ENCODE results near the gene RRAGD.

Gene RRAGD

DNA sequence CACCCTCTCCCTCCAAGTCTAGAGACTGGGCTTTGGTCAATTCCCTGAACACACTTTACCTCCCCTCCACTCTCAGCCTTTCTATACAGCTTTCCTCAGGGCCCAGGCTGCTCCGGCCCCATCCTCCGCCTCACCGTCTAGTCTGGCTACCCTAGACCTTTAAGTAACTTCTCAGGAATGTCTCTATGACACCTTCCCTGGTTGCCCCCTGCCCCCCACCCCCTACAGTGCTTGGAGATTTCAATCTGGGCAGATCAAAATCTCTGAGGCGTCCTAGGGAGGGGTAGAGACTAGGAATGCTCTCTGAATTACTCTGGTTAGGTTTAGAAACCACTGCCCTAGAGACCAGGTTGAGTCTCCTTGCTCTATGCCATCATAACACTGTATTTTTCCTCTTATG is 65.6 kb downstream of the RRAGD start:
- DNase-seq (ENCODE audit: low read depth, low spot score): peak; percentile 57

DNA sequence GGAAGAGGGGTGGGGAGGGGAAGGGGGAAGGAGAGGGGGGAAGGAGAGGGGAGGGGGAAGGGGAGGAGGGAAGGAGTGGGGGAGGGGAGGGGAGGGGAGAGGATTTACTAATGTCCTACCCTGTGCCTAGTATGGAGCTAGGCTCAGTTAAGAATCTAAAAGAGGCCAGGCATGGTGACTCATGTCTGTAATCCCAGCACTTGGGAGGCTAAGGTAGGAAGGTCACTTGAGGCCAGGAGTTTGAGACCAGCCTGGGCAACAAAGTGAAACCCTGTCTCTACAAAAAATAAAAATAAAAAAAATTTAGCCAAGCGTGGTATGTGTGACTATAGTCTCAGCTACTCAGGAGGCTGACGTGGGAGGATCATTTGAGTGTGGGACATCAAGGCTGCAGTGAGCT is 72.5 kb downstream of the RRAGD start:
- DNase-seq (ENCODE audit: low read depth, low spot score): no peak

DNA sequence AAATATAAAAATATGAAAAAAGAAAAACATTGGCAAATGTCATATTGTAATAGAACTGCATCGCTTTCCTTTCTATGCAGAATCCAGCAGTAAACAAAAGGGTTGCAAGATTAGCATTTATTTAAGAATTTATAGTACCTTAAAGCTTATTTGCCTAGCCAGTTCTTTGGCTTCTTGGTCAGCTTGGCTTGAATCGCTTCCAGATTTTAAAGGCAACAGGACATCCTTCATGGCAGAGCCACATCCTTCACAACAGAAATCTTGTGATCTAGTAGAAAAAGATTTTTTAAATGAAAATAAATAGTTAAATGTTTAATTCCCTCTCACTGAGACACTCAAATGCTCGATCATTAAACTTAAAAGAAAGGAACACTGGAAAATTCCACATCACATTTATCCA is 76.9 kb downstream of the RRAGD start:
- no peak for DNase-seq (ENCODE audit: low read depth, low spot score)

DNA sequence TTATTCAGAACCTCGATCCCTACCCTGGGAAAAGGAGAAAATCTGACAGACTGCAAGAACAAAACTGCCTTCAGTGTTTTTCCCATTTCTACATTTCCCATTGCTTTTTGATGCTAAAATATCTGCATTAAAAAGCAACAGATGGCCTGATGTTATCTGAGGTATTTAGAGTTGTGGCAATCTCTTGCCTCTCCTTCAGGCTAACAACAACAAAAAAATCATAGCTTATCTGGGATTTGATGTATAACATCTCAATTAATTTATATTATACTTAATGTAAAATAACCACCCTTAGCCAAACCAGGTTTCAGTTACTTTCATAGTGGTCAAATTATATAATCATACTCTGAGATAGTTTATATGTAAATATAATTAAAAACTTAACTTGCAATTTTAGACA is 81.2 kb downstream of the RRAGD start:
- DNase-seq (ENCODE audit: low read depth, low spot score): no peak

DNA sequence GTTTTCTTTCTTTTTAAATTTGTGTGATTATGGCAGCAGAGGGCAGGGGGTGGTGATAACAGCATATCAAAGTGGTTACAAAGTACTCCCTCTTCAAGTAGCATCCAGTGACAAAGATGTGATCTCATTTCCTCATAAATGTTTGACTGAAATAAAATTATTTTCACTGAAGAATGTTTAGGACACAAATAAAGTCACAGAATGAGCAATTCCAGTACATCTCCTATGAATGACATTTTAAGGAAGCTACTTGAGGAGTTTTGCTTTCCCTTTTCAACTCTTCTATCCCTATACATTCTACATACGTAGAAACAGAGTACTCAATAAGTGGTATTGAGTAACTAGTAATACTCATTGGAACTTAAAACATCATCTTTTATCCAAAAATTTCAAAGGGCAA is 83.1 kb downstream of the RRAGD start:
- no peak for DNase-seq (ENCODE audit: low read depth, low spot score)

DNA sequence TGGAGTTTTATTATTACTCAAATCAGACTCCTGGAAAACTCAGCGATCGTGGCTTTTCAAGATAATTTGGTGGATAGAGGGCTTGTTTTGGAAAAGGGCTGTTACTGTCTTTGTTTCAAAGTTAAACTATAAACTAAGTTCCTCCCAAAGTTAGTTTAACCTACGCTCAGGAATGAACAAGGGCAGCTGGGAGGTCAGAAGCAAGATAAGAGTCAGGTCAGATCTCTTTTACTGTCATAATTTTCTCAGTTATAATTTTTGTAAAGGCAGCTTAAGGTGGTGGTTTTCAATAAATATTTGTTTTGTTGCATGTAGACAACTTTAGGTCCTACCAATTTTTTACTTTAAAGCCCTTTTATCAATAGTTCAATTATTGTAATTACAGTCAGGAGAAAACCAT is 87.8 kb downstream of the RRAGD start:
- DNase-seq (ENCODE audit: low read depth, low spot score): no peak

DNA sequence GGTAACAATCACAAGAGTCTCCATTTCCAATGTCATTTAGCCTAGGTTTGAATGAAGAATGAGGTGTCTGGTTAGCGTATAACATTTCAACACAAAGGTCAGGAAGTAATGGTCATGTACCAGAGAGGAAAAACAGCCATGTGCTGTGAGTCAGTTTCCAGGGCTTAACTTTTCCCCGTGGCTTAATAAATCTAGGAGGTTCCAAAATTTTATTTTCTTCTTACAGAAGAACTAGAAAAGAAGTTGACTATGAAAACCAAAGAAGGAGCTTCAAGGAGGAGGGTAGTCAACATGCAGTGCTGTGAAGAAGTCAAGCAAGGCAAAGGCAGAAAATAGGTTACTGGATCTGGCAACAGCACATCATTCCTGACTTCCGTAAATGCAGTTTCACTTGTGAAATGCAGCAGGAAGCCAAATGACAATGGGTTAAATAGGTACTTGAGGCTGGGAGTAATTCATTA is 88.5 kb downstream of the RRAGD start:
- no peak for DNase-seq (ENCODE audit: low read depth, low spot score)

DNA sequence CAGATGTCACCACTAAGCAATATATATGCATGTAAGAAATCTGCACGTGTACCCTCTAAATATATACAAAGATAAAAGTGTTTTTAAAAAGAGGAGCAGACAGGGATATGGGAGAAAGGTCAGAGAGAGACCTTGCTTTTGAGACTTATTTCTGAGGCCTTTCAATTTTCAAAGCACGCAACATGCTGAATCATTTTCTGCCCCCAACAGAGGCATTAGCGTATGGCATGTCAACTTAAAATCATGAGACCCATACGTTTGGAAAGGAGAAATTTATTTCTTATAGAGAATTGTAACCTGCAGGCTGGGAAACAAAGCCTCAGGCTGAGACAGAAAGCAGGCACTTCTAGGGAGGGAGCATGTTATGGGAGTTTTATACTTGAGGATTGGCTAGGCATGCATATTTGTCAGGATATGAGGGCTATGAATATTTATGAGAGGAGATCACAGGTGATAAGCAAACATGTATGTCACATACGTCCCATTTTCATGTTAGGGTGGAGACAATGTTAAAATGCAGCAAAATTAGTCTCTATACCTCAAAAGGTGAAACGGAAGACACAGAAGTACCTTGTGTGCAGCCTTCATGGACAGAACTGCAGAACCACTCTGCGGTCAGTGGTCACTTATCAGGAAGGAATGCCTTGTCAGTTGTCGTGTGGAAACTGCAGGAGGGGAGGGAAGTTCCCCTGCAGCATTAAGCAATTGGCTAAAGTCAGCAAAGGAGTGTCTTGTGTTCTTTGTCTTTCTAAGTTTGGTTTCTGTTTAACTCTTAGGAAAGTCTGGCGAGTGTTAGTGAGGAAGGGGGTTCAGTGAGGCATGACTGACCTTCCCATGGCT is 90.7 kb downstream of the RRAGD start:
- DNase-seq (ENCODE audit: low read depth, low spot score): no peak

DNA sequence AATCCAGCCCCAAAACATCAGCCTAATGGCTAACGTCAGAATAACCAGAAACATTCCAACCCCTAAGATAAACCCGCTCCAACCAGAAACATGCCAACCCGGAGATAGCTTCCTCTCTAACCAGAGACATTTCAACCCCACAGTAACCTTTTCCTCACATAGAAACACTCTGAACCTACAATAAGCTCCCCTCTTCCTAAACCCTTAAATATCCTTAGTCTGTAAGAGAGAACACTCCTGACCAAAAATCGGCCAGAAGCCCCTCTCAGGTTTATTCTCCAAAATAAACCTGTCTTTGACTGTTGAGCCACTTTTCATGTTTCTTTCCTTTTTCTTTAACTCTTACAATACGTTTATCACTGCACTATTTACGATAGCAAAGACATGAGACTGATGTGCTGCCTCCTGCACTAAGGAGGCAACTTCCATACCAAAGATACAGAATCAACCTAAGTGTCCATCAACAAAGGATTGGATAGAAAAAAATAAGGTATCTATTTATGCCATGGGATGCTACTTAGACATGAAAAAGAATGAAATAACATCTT is 92.0 kb downstream of the RRAGD start:
- no peak for DNase-seq (ENCODE audit: low read depth, low spot score)

DNA sequence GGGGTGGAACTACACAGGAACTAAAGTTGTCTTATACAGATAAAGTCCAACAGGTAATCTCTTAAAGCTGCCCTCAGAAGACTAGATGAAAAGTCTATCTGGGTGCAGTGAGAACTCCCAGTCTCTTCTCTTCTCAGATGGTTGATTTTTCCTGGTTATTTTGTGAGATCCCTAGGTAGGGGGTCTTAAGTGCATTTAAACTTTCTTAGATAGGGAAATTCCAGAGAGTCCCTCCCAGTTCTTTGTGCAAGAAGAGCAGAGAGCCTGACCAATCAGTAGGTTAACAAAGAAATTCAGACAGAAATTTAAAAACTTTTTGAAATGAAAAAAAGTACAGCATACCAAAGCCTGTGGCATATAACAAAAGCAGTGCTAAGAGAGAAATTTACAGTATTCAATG is 95.0 kb downstream of the RRAGD start:
- DNase-seq (ENCODE audit: low read depth, low spot score): no peak

DNA sequence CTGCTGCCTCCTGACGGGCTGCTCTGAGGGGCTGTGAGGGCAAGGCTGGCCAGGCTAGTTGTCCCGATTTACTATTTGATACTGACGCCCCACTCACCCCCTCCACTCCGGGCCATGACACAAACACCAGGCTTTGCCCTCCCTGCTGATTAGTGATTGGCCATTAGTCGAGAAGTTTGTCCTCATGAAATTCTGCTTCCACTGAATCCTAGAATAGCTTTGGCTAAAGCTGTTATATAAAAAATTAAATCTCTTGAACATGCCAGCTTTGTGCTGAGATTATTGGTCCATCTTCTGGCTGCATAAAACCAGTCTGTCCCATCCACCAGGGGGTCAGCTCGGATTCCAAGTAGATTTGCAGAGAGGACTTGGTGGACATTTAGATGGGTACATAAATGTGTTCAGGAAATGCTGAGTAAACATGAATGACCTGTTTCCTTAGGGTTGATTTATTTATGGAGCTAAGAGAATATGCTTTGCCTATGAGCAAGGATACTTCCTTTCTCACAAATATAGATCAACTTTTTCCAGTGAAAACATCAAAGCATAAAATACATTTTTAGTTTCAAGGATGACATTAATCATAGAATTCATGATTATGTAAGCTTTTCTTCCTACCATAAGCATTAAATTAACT is 96.7 kb downstream of the RRAGD start, which contains the start of gene GABRR2:
TSS of gene GABRR2 (minus strand) at position 51 of the 637 bp plus-strand sequence. CDS start 134 bp downstream, outside the sequence.
- DNase-seq (ENCODE audit: low read depth, low spot score): no peak

DNA sequence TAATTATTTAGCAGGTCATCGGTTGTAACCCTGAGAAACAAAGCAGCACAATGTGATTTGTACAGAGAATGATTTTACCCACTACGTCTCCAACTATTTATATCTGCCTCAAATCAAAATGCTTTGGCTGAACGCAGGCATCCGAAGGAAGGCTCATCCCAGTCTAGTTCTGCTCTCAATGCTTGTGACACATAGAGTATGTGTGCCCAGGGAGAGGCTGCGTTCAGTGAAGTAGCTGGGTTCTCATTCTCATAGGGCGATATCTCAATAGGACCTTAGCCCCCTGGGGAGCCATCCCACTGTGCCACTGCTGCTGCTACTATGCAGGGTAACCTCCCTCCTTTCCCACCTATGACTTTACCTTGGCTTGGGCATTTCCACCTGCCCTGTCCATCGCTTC is 97.4 kb downstream of the RRAGD start:
- DNase-seq (ENCODE audit: low read depth, low spot score): no peak
